Metanephros (tissue), 1 donor: ENCODE measurements around the gene MTERF2. TPM values are rescaled to one million over a fixed set of nuclear protein-coding genes. Genes with fewer than 3 reads are reported as not detected.

Source experiments
- total RNA-seq: library from RNA; depleted of rRNA; stranded (reverse); fragments of >200 nt; gene quantifications from one replicate; pipeline ENCODE4 v1.2.3, GENCODE V29; 2014

The MTERF2 gene
- total RNA-seq: 23.2 TPM

DNA sequence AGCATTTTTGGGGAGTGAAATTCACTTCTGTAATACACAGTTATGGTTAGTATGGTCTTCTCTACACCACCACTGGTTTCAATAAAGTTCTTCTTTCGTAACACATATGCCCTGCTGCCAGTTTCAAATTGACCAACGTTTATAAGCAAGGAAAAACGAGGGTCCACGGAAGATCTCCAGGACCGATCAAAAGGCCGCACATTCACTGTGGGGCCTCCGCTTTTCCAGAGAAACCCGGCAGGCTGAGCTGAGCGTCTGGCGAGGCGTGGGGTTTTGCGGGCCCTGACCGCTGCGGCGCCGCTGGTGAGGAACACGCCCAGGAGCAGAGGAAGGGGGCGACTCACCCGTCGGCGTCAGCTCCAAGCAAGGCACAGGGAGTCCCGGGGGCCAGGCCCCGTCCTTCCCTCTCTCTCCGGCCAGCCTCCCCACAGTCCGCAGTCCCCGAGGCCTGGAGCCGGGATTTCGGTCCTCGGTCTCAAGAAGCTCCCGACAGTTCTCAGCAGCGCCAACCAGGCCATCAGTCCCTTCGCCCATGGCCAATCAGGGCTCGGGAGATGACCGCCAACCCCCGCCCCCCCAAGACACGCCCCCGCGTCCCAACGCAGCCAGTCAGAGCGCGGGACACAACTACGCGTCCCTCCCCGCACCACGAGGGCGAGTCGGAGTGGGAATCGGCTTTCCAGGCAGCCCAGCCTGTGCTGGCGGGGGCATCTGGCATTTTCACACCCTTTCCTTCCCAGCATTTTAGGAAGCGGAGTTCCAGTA lies at the start of gene MTERF2:
TSS of gene MTERF2 (minus strand) at position 522 of the 765 bp plus-strand sequence. CDS start 8,432 bp downstream, outside the sequence.

DNA sequence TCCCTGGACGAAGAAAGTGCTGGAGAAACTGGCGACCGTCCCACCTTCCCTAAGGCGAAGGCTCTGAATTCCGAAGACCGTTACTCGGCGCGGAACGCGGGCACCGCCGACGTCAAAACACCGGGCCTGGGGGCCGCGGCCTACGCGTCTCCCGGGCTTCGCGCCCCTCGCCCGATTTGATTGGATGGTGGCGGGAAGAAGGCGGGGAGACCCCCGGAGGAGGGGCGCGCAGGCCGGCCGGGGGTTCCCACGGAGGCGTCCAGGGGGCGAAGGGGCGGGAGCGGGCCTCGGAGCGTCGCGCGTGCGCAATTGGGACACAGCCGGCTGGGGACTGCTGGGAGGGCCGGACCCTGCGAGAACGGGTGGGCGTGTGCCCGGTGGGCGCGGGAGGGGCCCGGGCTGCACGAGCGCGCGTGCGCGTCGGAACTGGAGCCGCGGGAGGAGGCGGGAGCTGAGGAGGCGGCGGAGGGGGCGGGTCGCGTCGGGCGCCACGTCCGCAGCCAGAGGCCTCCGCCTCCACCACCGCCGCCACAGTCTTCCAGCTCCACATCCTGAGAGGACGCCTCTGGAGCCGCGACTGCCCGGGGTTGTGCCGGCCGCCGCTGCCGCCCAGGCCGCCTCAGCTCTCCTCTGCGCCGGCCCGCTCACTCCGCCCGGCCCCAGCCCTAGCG lies 31.4 kb downstream of the MTERF2 start, which contains the start of gene TMEM263:
TSS of gene TMEM263 (plus strand) at position 531 of the 671 bp plus-strand sequence. CDS start 11,210 bp downstream, outside the sequence.

Other genes starting within 250 kb of the MTERF2 start
- 18.8 TPM for gene RIC8B, start 212.5 kb downstream of the MTERF2 start, total RNA-seq
- 60.0 TPM for gene TMEM263, start 31.2 kb downstream of the MTERF2 start, total RNA-seq
- gene CRY1, start 106.4 kb upstream of the MTERF2 start, total RNA-seq: 31.4 TPM